K562 (cell line): Measurements from ENCODE around the gene SLC38A2. TPM values are rescaled to one million over a fixed set of nuclear protein-coding genes. Genes with fewer than 3 reads are reported as not detected.

Source experiments
- BRD9 ChIP-seq: fragments of 450-650 bp; IDR thresholded peaks from 2 replicates; pipeline ENCODE4 v1.6.1; 2018; ENCODE audit warnings: low read depth; ENCODE audit not compliant: partially characterized antibody
- BRF1 ChIP-seq: IDR thresholded peaks from 3 replicates; pipeline ENCODE4 v1.6.1; 2011; ENCODE audit warnings: borderline replicate concordance, mild to moderate bottlenecking; ENCODE audit not compliant: insufficient read length; ENCODE audit errors: extremely low read depth
- C11orf30 ChIP-seq: fragments of 450-650 bp; IDR thresholded peaks from 2 replicates; pipeline ENCODE4 v1.6.1; 2016; ENCODE audit warnings: low read depth, mild to moderate bottlenecking
- CBX5 ChIP-seq: IDR thresholded peaks from 2 replicates; pipeline ENCODE4 v1.6.1; 2014; ENCODE audit warnings: low read depth, borderline replicate concordance
- CREB1 ChIP-seq, 2 experiments: sonication (generic) in 1 of 2; formaldehyde crosslinking in 1 of 2; IDR thresholded peaks; 2 replicates each; pipeline versions ENCODE4 v1.6.1 to v1.8.0; 2012 to 2022; ENCODE audit warnings: inconsistent platforms in 1 of 2, mild to moderate bottlenecking in 1 of 2, missing genetic modification reagents in 1 of 2, moderate library complexity in 1 of 2
- FOXP1 ChIP-seq: sonication (generic); formaldehyde crosslinking; IDR thresholded peaks from 2 replicates; pipeline ENCODE4 v1.8.0; 2022; ENCODE audit warnings: mild to moderate bottlenecking, missing genetic modification reagents
- GTF2F1 ChIP-seq: IDR thresholded peaks from 2 replicates; pipeline ENCODE4 v1.6.1; 2011; ENCODE audit warnings: low read depth, low read length, improper control_type of control experiment
- JUND ChIP-seq, 2 experiments: IDR thresholded peaks; 2 replicates in 1 of 2; 3 replicates in 1 of 2; pipeline ENCODE4 v1.6.1; 2011; ENCODE audit warnings: borderline replicate concordance in 2 of 2, low read depth in 2 of 2, low read length in 2 of 2, improper control_type of control experiment in 1 of 2, missing biosample characterization in 1 of 2, missing genetic modification characterization in 1 of 2, missing genetic modification reagents in 1 of 2
- KAT8 ChIP-seq: fragments of 450-650 bp; IDR thresholded peaks from 2 replicates; pipeline ENCODE4 v1.6.1; 2016; ENCODE audit warnings: low read depth, mild to moderate bottlenecking
- MCM5 ChIP-seq: fragments of 450-650 bp; IDR thresholded peaks from 2 replicates; pipeline ENCODE4 v1.6.1; 2016; ENCODE audit warnings: low read depth
- MTA2 ChIP-seq: fragments of 450-650 bp; IDR thresholded peaks from 2 replicates; pipeline ENCODE4 v1.6.1; 2016; ENCODE audit warnings: low read depth
- NCOA4 ChIP-seq: fragments of 450-650 bp; IDR thresholded peaks from 2 replicates; pipeline ENCODE4 v1.6.1; 2018; ENCODE audit warnings: mild to moderate bottlenecking; ENCODE audit not compliant: partially characterized antibody
- NUFIP1 ChIP-seq: fragments of 450-650 bp; IDR thresholded peaks from 2 replicates; pipeline ENCODE4 v1.6.1; 2018; ENCODE audit not compliant: partially characterized antibody
- SMARCE1 ChIP-seq: fragments of 450-650 bp; IDR thresholded peaks from 2 replicates; pipeline ENCODE4 v1.7.1; 2016; ENCODE audit warnings: mild to moderate bottlenecking
- SPI1 ChIP-seq: IDR thresholded peaks from 2 replicates; pipeline ENCODE4 v1.6.1; 2011; ENCODE audit warnings: low read depth, low read length, control low read depth, borderline replicate concordance
- SREBF1 ChIP-seq: fragments of 150-350 bp; IDR thresholded peaks from 2 replicates; pipeline ENCODE4 v1.6.1; 2014; ENCODE audit warnings: antibody characterized with exemption, low read depth, low read length, borderline replicate concordance
- SRSF3 ChIP-seq: fragments of 200-400 bp; formaldehyde crosslinking; IDR thresholded peaks from 2 replicates; pipeline ENCODE4 v1.6.1; 2016; ENCODE audit warnings: mild to moderate bottlenecking, low read length, moderate library complexity; ENCODE audit not compliant: insufficient read depth
- SRSF7 ChIP-seq: fragments of 200-400 bp; formaldehyde crosslinking; optimal IDR thresholded peaks from 2 replicates; pipeline ENCODE3; 2017; ENCODE audit warnings: mild to moderate bottlenecking, low read depth, low read length
- TAF7 ChIP-seq: fragments of 450-650 bp; IDR thresholded peaks from 2 replicates; pipeline ENCODE4 v1.6.1; 2016; ENCODE audit warnings: missing genetic modification characterization, missing compliant biosample characterization
- VEZF1 ChIP-seq: fragments of 200-800 bp; sonication (Bioruptor generic); IDR thresholded peaks from 2 replicates; pipeline ENCODE4 v1.6.1; 2017; ENCODE audit warnings: missing genetic modification characterization, missing compliant biosample characterization
- ZNF717 ChIP-seq: fragments of 250-450 bp; sonication (Bioruptor Pico); IDR thresholded peaks from 2 replicates; pipeline ENCODE4 v1.5.0; 2021
- polyA plus RNA-seq, 8 experiments: library from polyadenylated mRNA; depleted of rRNA in 4 of 8; stranded (reverse) in 5 of 8; unstranded in 3 of 8; fragments of >200 nt; fragmentation: Nextera tagmentation in 2 of 8; fragmentation: Illumina TruSeq in 1 of 8; extraction: Ambion mirVana in 2 of 8; extraction: Trizol in 1 of 8; gene quantifications; 2 replicates each; pipeline versions ENCODE4 v1.2.1 to v1.2.3, GENCODE V29; 2011 to 2014; ENCODE audit warnings: inconsistent platforms in 1 of 8, missing spikeins in 1 of 8
- total RNA-seq, 7 experiments: library from RNA; depleted of rRNA in 6 of 7; stranded (reverse); fragments of >200 nt in 6 of 7; fragmentation: Illumina TruSeq in 2 of 7; extraction: Trizol in 2 of 7; gene quantifications; 2 replicates each; pipeline versions ENCODE4 v1.2.1 to v1.2.3, GENCODE V29; 2011 to 2021; ENCODE audit warnings: low replicate concordance in 1 of 7
- TF ChIP-seq, protein P1 (sequence below): fragments of 250-450 bp; sonication (Bioruptor Pico); IDR thresholded peaks from 2 replicates; pipeline ENCODE4 v1.8.0; 2021; ENCODE audit warnings: moderate library complexity, mild to moderate bottlenecking, inconsistent platforms
- TF ChIP-seq, protein P2 (sequence below), 2 experiments: fragments of 450-650 bp; conservative IDR thresholded peaks; 2 replicates each; pipeline ENCODE4 v1.6.1; 2017; ENCODE audit warnings: mild to moderate bottlenecking in 2 of 2, moderate library complexity in 2 of 2

SLC38A2 gene
- total and polyA plus RNA-seq, 9 of the 15 experiments (the other 6 are each of a cell fraction or from before 2014, with no cell fraction given) = 98.7 to 292 (median 143) TPM

- TF ChIP-seq GTF2F1 = no peak
- TF ChIP-seq BRD9 = peak; percentile 47
- TF ChIP-seq MCM5 = no peak
- peak; percentile 83 for TF ChIP-seq VEZF1
- peak; percentile 60; the same call in 1 of the 2 replicates for TF ChIP-seq TAF7 (tag)
- no peak for TF ChIP-seq BRF1
- no peak for TF ChIP-seq NUFIP1
- TF ChIP-seq SPI1 = no peak
- TF ChIP-seq KAT8 = no peak
- TF ChIP-seq CREB1 (IDR thresholded peaks at IDR 0.05) = peak; percentile 86
- TF ChIP-seq CREB1 (CRISPR knock-in tag; IDR thresholded peaks at IDR 0.05) = peak; percentile 79
- peak; percentile 79; the same call in 1 of the 2 replicates for TF ChIP-seq ZNF717
- no peak for TF ChIP-seq CBX5
- TF ChIP-seq, protein P1, sequence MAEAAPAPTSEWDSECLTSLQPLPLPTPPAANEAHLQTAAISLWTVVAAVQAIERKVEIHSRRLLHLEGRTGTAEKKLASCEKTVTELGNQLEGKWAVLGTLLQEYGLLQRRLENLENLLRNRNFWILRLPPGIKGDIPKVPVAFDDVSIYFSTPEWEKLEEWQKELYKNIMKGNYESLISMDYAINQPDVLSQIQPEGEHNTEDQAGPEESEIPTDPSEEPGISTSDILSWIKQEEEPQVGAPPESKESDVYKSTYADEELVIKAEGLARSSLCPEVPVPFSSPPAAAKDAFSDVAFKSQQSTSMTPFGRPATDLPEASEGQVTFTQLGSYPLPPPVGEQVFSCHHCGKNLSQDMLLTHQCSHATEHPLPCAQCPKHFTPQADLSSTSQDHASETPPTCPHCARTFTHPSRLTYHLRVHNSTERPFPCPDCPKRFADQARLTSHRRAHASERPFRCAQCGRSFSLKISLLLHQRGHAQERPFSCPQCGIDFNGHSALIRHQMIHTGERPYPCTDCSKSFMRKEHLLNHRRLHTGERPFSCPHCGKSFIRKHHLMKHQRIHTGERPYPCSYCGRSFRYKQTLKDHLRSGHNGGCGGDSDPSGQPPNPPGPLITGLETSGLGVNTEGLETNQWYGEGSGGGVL (CRISPR knock-in tag) = no peak
- no peak for TF ChIP-seq SRSF7
- no peak for TF ChIP-seq SREBF1
- TF ChIP-seq FOXP1 (CRISPR knock-in tag) = 0 out of 2 replicates have a peak, but pooled peaks have one; percentile 25
- TF ChIP-seq SMARCE1 = peak; percentile 25; the same call in 1 of the 2 replicates
- TF ChIP-seq MTA2 = peak; percentile 17; the same call in 1 of the 2 replicates
- no peak for TF ChIP-seq SRSF3
- no peak for TF ChIP-seq C11orf30
- TF ChIP-seq, protein P2, sequence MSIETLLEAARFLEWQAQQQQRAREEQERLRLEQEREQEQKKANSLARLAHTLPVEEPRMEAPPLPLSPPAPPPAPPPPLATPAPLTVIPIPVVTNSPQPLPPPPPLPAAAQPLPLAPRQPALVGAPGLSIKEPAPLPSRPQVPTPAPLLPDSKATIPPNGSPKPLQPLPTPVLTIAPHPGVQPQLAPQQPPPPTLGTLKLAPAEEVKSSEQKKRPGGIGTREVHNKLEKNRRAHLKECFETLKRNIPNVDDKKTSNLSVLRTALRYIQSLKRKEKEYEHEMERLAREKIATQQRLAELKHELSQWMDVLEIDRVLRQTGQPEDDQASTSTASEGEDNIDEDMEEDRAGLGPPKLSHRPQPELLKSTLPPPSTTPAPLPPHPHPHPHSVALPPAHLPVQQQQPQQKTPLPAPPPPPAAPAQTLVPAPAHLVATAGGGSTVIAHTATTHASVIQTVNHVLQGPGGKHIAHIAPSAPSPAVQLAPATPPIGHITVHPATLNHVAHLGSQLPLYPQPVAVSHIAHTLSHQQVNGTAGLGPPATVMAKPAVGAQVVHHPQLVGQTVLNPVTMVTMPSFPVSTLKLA (conservative IDR thresholded peaks at IDR 0.05) = peak; percentile 30 to 44; a peak in 1 of 4 replicates
- no peak for TF ChIP-seq NCOA4
- TF ChIP-seq JUND (IDR thresholded peaks at IDR 0.05; ENCODE audit: borderline replicate concordance, low read depth, low read length) = no peak
- TF ChIP-seq JUND (tag; IDR thresholded peaks at IDR 0.05; ENCODE audit: borderline replicate concordance, low read depth, low read length) = peak; percentile 6; the same call in 1 of the 3 replicates
Measured at GRCh38 chr12:46383654-46384450, 11.3 kb upstream of the SLC38A2 start (continued).
